HepG2 (cell line): ENCODE data around the gene MUC6. TPM values are rescaled to one million over a fixed set of nuclear protein-coding genes. Genes with fewer than 3 reads are reported as not detected.

Source experiments
- ATAC-seq: fragments of 200-7000 bp; cut with Tn5 transposase; 3 replicates; pipeline ENCODE4 v1.9.1; 2020; ENCODE audit warnings: mild to moderate bottlenecking, moderate library complexity
- BruUV-seq: library from RNA; stranded (reverse); fragments of 400-500 nt; replicated peaks from 2 replicates; lab custom pipeline; 2021; lab: Mats Ljungman, UMichigan
- CTCF ChIA-PET: fragments of 300-600 bp; formaldehyde crosslinking; extraction: SDS; loops from one replicate; lab custom pipeline; 2021; ENCODE audit warnings: low total read pairs, inconsistent platforms, low intra/inter-chr PET ratio; lab: Yijun Ruan, JAX
- POLR2A ChIA-PET: fragments of 350-600 bp; sonication (Branson Sonifier 250); formaldehyde crosslinking; loops from one replicate; lab custom pipeline; 2020; ENCODE audit warnings: antibody characterized with exemption, inconsistent platforms; lab: Yijun Ruan, JAX
- DNase-seq: peaks from one replicate; pipeline ENCODE4 v3.0.0-alpha.2; 2015; ENCODE audit warnings: low spot score
- FAIRE-seq: peaks from 3 replicates; lab custom pipeline; 2011; peaks lifted over from hg19 to GRCh38; lab: Jason Lieb, UNC
- H2AFZ ChIP-seq: one replicate; pipeline ENCODE4 v1.6.1; 2011; ENCODE audit warnings: low read length, inconsistent platforms
- H3K27ac ChIP-seq: fragments of 300-600 bp; 3 replicates; pipeline ENCODE4 v1.8.0; 2011; ENCODE audit warnings: mixed run types, mild to moderate bottlenecking, mixed read lengths, low read length, inconsistent platforms; ENCODE audit not compliant: insufficient read depth; ENCODE audit errors: extremely low read length
- H3K27me3 ChIP-seq, 2 experiments: fragments of 200-600 bp in 1 of 2; 2 replicates in 1 of 2; 3 replicates in 1 of 2; pipeline versions ENCODE4 v1.6.0 to v1.8.0; 2011; ENCODE audit warnings: low read length in 2 of 2, mild to moderate bottlenecking in 2 of 2, moderate library complexity in 2 of 2, inconsistent platforms in 1 of 2; ENCODE audit not compliant: insufficient read depth in 2 of 2, control insufficient read depth in 1 of 2
- H3K36me3 ChIP-seq, 2 experiments: fragments of 200-600 bp in 1 of 2; replicated peaks in 1 of 2; 2 replicates in 1 of 2; 3 replicates in 1 of 2; pipeline versions ENCODE4 v1.5.1 to v1.8.0; 2011; ENCODE audit warnings: low read length in 2 of 2, inconsistent platforms in 1 of 2; ENCODE audit not compliant: insufficient read depth in 2 of 2, control insufficient read depth in 1 of 2
- H3K4me1 ChIP-seq: 2 replicates; pipeline ENCODE4 v1.5.1; 2012; ENCODE audit warnings: low read length, inconsistent platforms; ENCODE audit not compliant: insufficient read depth
- H3K4me2 ChIP-seq: 2 replicates; pipeline ENCODE4 v1.6.0; 2011; ENCODE audit warnings: low read depth, low read length, inconsistent platforms
- H3K4me3 ChIP-seq, 3 experiments: fragments of 200-600 bp in 1 of 3; sonication (generic), shearing (Covaris generic) in 1 of 3; replicated peaks in 1 of 3; 2 replicates each; pipeline ENCODE4 v1.5.1; 2011 to 2016; ENCODE audit warnings: low read length in 3 of 3, inconsistent platforms in 2 of 3, low read depth in 2 of 3, mild to moderate bottlenecking in 2 of 3, control low read depth in 1 of 3, mixed read lengths in 1 of 3; ENCODE audit not compliant: insufficient read depth in 1 of 3
- H3K79me2 ChIP-seq: one replicate; pipeline ENCODE4 v1.6.1; 2011; ENCODE audit warnings: low read length, inconsistent platforms; ENCODE audit not compliant: insufficient read depth
- H3K9ac ChIP-seq: 2 replicates; pipeline ENCODE4 v1.6.0; 2011; ENCODE audit warnings: mild to moderate bottlenecking, low read depth, low read length, inconsistent platforms; ENCODE audit not compliant: insufficient read depth
- H3K9me3 ChIP-seq: 2 replicates; pipeline ENCODE4 v1.5.1; 2012; ENCODE audit warnings: mild to moderate bottlenecking, low read length
- H4K20me1 ChIP-seq: 2 replicates; pipeline ENCODE4 v1.6.0; 2011; ENCODE audit warnings: inconsistent platforms, mild to moderate bottlenecking, low read length, moderate library complexity; ENCODE audit not compliant: insufficient read depth
- AFF4 ChIP-seq: sonication (generic); formaldehyde crosslinking; IDR thresholded peaks from 2 replicates; pipeline ENCODE4 v1.4.0; 2020; ENCODE audit warnings: missing genetic modification reagents
- DNMT3B ChIP-seq: conservative IDR thresholded peaks from 2 replicates; pipeline ENCODE4 v1.6.1; 2016; ENCODE audit warnings: missing biosample characterization, control low read depth
- GABPA ChIP-seq, 2 experiments: IDR thresholded peaks; 2 replicates each; pipeline ENCODE4 v1.6.1; 2011 to 2016; ENCODE audit warnings: low read depth in 2 of 2, low read length in 1 of 2, missing biosample characterization in 1 of 2, missing genetic modification characterization in 1 of 2
- GABPB1 ChIP-seq: IDR thresholded peaks from 2 replicates; pipeline ENCODE4 v1.6.1; 2016; ENCODE audit warnings: mild to moderate bottlenecking, missing genetic modification reagents, moderate library complexity, missing compliant biosample characterization
- HIVEP1 ChIP-seq: sonication (generic); formaldehyde crosslinking; IDR thresholded peaks from 2 replicates; pipeline ENCODE4 v1.4.0; 2020; ENCODE audit warnings: mild to moderate bottlenecking, missing genetic modification reagents
- KDM3A ChIP-seq: IDR thresholded peaks from 2 replicates; pipeline ENCODE4 v1.6.1; 2018; ENCODE audit warnings: low read depth, missing compliant biosample characterization
- MIXL1 ChIP-seq: IDR thresholded peaks from 2 replicates; pipeline ENCODE4 v1.6.1; 2016
- ZHX1 ChIP-seq: sonication (generic); formaldehyde crosslinking; IDR thresholded peaks from 2 replicates; pipeline ENCODE4 v1.8.1; 2022; ENCODE audit warnings: low read depth, mild to moderate bottlenecking, missing genetic modification reagents
- ZNF816 ChIP-seq: sonication (generic); formaldehyde crosslinking; IDR thresholded peaks from 2 replicates; pipeline ENCODE4 v1.8.0; 2022; ENCODE audit warnings: missing genetic modification reagents, mild to moderate bottlenecking, borderline replicate concordance
- WGBS: methylation state at CpG from one replicate; pipeline ENCODE4 v1.1.6; 2017; ENCODE audit warnings: low lambda C conversion rate; 5-methylcytosine and 5-hydroxymethylcytosine counted together
- in situ Hi-C: cut with HindIII; loops from 2 replicates; pipeline ENCODE4 v1.10.0; 2017; ENCODE audit warnings: low pct_unique_long_range_greater_than_20kb; ENCODE audit not compliant: extremely low pct_ligation_motif_present
- intact Hi-C: fragments of 100-400 bp; cut with micrococcal nuclease; formaldehyde crosslinking; loops from one replicate; pipeline ENCODE4 v1.10.0; 2022; ENCODE audit not compliant: unreplicated experiment
- polyA plus RNA-seq, 8 experiments: library from polyadenylated mRNA; depleted of rRNA in 3 of 8; stranded (reverse) in 7 of 8; unstranded in 1 of 8; fragments of >200 nt; fragmentation: Illumina TruSeq in 4 of 8; extraction: Trizol in 4 of 8; gene quantifications; 2 replicates each; pipeline versions ENCODE4 v1.2.1 to v1.2.3, GENCODE V29; 2011 to 2016; ENCODE audit warnings: low read depth in 4 of 8, missing spikeins in 1 of 8, mixed read lengths in 1 of 8; ENCODE audit not compliant: insufficient read depth in 1 of 8
- total RNA-seq, 5 experiments: library from RNA; depleted of rRNA; stranded (reverse); fragments of >200 nt; fragmentation: Illumina TruSeq; extraction: Trizol; gene quantifications; 2 replicates each; pipeline ENCODE4 v1.2.3, GENCODE V29; 2016; ENCODE audit warnings: low read depth in 1 of 5
- TF ChIP-seq, protein P1 (sequence below): IDR thresholded peaks from 2 replicates; pipeline ENCODE4 v1.6.1; 2016; ENCODE audit warnings: low read depth, control low read depth
- TF ChIP-seq, protein P2 (sequence below): sonication (generic); formaldehyde crosslinking; IDR thresholded peaks from 2 replicates; pipeline ENCODE4 v1.5.1; 2020; ENCODE audit warnings: mild to moderate bottlenecking, missing genetic modification reagents, moderate library complexity

The MUC6 gene
- total and polyA plus RNA-seq, 2 of the 13 experiments (the other 11 are each of a cell fraction or from before 2014, with no cell fraction given): not detected

- CTCF ChIA-PET: no interaction called here
- peaks cover 30 to 80% of the 10 kb centered on the region in 2 experiments; a peak in 4 of 5 replicates for H3K27me3 ChIP-seq
- intact Hi-C loops: no loop called here
- H3K9me3 ChIP-seq: no peaks in the 10 kb centered on the region
- in situ Hi-C loops: no loop called here
- whole genome bisulfite sequencing: no CpG with 5 or more reads among the region's 13 CpGs
- POLR2A ChIA-PET: no interaction called here
- H3K36me3 ChIP-seq: no peaks in the 10 kb centered on the region
- peak overlapping the region in 1 of 3 experiments; percentile 28; a peak in 1 of 6 replicates for H3K4me3 ChIP-seq
- H3K4me2 ChIP-seq: peak overlapping the region; percentile 18; the same call in 1 of the 2 replicates
- H3K79me2 ChIP-seq: no peaks in the 10 kb centered on the region
- peaks cover 7% of the 10 kb centered on the region for H3K4me1 ChIP-seq
- FAIRE-seq (no peak), ATAC-seq (no peak), DNase-seq (no peak)
- no TSS peak for BruUV-seq
- H3K9ac ChIP-seq: no peak overlapping the region
- H2AFZ ChIP-seq: no peak overlapping the region
- no peak overlapping the region for H3K27ac ChIP-seq
- H4K20me1 ChIP-seq: no peaks in the 10 kb centered on the region
- TF ChIP-seq GABPA (IDR thresholded peaks at IDR 0.05; ENCODE audit: low read depth, low read length) (no peak), GABPA (CRISPR knock-in tag; IDR thresholded peaks at IDR 0.05; ENCODE audit: low read depth) (no peak), ZHX1 (CRISPR knock-in tag) (no peak), ZNF816 (CRISPR knock-in tag) (no peak), MIXL1 (CRISPR knock-in tag) (no peak), KDM3A (CRISPR knock-in tag) (no peak), AFF4 (CRISPR knock-in tag) (no peak), HIVEP1 (CRISPR knock-in tag) (no peak), GABPB1 (CRISPR knock-in tag) (no peak), DNMT3B (CRISPR knock-in tag) (no peak)
- TF ChIP-seq, protein P1, sequence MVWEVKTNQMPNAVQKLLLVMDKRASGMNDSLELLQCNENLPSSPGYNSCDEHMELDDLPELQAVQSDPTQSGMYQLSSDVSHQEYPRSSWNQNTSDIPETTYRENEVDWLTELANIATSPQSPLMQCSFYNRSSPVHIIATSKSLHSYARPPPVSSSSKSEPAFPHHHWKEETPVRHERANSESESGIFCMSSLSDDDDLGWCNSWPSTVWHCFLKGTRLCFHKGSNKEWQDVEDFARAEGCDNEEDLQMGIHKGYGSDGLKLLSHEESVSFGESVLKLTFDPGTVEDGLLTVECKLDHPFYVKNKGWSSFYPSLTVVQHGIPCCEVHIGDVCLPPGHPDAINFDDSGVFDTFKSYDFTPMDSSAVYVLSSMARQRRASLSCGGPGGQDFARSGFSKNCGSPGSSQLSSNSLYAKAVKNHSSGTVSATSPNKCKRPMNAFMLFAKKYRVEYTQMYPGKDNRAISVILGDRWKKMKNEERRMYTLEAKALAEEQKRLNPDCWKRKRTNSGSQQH (CRISPR knock-in tag): no peak
- TF ChIP-seq, protein P2, sequence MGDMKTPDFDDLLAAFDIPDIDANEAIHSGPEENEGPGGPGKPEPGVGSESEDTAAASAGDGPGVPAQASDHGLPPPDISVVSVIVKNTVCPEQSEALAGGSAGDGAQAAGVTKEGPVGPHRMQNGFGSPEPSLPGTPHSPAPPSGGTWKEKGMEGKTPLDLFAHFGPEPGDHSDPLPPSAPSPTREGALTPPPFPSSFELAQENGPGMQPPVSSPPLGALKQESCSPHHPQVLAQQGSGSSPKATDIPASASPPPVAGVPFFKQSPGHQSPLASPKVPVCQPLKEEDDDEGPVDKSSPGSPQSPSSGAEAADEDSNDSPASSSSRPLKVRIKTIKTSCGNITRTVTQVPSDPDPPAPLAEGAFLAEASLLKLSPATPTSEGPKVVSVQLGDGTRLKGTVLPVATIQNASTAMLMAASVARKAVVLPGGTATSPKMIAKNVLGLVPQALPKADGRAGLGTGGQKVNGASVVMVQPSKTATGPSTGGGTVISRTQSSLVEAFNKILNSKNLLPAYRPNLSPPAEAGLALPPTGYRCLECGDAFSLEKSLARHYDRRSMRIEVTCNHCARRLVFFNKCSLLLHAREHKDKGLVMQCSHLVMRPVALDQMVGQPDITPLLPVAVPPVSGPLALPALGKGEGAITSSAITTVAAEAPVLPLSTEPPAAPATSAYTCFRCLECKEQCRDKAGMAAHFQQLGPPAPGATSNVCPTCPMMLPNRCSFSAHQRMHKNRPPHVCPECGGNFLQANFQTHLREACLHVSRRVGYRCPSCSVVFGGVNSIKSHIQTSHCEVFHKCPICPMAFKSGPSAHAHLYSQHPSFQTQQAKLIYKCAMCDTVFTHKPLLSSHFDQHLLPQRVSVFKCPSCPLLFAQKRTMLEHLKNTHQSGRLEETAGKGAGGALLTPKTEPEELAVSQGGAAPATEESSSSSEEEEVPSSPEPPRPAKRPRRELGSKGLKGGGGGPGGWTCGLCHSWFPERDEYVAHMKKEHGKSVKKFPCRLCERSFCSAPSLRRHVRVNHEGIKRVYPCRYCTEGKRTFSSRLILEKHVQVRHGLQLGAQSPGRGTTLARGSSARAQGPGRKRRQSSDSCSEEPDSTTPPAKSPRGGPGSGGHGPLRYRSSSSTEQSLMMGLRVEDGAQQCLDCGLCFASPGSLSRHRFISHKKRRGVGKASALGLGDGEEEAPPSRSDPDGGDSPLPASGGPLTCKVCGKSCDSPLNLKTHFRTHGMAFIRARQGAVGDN (CRISPR knock-in tag): no peak
These were observed 413 bp upstream of the MUC6 start for GRCh38 chr11:1036931-1037330.
